Caki2 (cell line): Measurements from ENCODE around the gene ZSCAN10. TPM values are rescaled to one million over a fixed set of nuclear protein-coding genes. Genes with fewer than 3 reads are reported as not detected.

Experiments used
- DNase-seq: peaks from one replicate; pipeline ENCODE4 v3.0.0-alpha.2; 2015; ENCODE audit warnings: low read depth
- in situ Hi-C: cut with HindIII; loops from 2 replicates; pipeline ENCODE4 v1.10.0; 2016; ENCODE audit warnings: low sequenced_read_pairs, low pct_unique_long_range_greater_than_20kb, mixed read lengths
- total RNA-seq: library from RNA; depleted of rRNA; stranded (reverse); fragments of >200 nt; shearing (Covaris generic); gene quantifications from 2 replicates; pipeline ENCODE4 v1.2.3, GENCODE V29; 2014; ENCODE audit warnings: low replicate concordance

ZSCAN10 gene
- total RNA-seq, 1 experiment from 2014 or later: not detected

- in situ Hi-C loops: no loop called here
- no peak for DNase-seq
Measured at GRCh38 chr16:3137267-3137666, 38.2 kb upstream of the ZSCAN10 start.

- in situ Hi-C loops: no loop called here
- DNase-seq: peak; percentile 66
Measured at GRCh38 chr16:3135126-3135715, 36.1 kb upstream of the ZSCAN10 start.

GRCh38 chr16:3134338-3135125 lies 35.4 kb upstream of the ZSCAN10 start, which contains the start of gene ZNF213:
TSS of gene ZNF213 (plus strand) at chr16:3135029. CDS start at chr16:3137281, 2,252 bp downstream.
- in situ Hi-C loops: no loop called here
- peak; percentile 99 for DNase-seq

DNA sequence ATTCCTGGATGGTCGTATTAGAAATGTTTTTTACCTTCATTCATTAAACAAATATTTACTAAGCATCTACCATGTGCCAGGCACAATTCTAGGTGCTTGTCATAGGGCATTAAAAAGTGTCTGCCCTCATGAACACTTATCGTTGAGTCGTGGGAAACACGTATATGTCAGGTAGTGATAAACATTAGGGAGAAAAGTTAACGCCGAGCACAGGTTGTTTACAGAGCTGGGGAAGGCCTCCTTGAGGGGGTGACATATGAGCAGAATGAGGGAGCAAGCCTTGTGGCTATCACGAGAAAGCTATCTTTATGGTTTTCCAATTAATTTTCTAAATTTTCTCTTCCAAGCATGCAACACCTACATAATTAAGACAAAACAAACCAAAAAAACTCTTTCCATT lies 34.8 kb upstream of the ZSCAN10 start:
- in situ Hi-C loops: no loop called here
- DNase-seq: no peak

GRCh38 chr16:3131755-3132377 lies 32.8 kb upstream of the ZSCAN10 start:
- DNase-seq: peak; percentile 67
- in situ Hi-C loops: no loop called here

DNA sequence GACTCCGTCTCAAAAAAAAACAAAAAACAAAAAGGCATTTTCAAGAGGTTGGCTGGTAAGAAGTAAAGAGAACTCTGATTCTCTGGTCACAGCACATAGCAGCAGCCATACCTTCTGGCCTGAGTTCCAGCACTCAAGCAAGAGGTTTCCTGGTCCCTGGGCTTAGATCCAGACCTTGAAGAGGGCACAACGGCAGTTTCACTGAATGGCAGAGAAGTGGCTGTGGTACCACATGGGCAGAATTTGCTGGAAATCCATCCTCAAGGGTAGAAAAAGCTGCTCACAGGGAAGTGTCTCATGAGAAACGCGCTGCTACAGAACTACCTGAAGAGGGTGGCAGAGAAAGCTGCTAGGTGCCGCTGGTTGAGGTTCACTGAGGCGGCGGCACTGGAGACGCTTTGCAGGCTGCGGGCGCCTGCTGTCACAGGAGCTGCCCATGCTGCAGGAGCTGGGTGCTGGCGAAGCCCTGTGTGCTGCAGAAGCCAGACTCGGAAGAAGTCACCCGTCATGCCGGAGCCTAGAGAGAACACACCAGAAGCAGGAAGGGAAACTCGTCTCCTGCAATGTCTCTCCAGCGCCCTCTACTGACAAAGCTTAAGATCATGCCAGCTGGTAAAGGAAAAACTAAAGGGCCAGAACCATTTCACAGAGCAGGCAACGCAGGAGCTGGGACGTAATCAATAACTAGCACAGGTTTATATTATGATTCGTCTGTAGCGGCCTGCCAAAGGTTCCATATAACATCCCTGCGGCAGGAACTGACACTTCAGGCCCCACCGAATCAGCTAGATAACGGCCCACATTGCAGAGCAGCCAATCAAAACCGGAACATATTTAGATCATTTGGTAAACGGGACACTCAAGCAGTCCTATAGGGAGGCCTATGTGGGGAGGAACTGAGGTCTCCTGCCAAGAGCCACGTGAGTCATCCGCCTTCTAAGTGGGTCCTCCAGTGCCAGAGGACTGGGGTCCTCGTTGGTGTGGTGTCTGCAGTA lies 30.3 kb upstream of the ZSCAN10 start:
- in situ Hi-C loops: no loop called here
- peak; percentile 88 for DNase-seq

- in situ Hi-C loops: no loop called here
- DNase-seq: no peak
Measured at GRCh38 chr16:3127745-3128144, 28.7 kb upstream of the ZSCAN10 start.

DNA sequence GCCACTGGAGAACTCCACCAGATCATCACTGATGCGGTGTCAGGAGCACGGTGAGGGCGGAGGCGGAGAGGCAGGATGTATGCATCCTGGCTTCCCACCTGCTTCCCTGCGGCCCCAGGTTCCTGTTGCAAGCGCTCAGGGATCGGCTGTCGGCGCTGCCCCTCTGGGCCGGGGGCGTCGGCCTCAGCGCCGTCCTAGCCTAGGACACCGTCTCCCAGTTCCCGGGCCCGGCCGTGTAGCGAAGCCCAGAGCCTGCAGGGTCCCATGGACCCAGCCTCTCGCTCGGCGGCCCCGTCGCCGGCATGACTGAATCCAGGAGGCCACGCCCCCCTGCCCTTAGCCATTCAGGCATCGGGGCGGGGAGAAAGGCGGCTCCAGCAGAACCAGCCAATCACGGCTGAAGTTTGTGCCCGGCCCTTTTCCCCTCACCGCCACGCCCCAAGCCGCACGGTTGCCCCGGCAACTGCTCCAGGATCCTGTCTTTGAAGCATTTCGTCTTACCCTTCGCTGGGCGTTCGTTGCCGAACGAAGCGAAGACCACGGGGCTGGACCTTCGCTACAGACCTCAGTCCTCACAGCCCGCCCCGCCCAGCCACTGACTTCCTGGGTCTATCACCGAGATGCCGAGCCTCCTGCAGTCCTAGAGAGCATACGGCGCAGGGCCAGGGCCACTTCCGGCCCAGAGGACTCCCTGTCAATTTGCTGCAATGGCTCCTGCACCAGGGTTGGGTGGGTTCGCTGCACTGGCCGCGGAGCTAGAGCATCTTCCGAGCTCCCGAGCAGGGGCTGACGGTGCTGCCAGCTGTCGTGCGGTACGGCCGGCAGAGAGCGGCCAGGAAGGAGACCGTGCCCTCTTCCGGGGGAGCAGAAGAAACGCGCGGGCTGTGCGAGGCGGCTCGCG lies 25.1 kb upstream of the ZSCAN10 start:
- in situ Hi-C loops: no loop called here
- DNase-seq: peak; percentile 99

- no peak for DNase-seq
- in situ Hi-C loops: no loop called here
Measured at GRCh38 chr16:3122926-3123570, 24.0 kb upstream of the ZSCAN10 start.

DNA sequence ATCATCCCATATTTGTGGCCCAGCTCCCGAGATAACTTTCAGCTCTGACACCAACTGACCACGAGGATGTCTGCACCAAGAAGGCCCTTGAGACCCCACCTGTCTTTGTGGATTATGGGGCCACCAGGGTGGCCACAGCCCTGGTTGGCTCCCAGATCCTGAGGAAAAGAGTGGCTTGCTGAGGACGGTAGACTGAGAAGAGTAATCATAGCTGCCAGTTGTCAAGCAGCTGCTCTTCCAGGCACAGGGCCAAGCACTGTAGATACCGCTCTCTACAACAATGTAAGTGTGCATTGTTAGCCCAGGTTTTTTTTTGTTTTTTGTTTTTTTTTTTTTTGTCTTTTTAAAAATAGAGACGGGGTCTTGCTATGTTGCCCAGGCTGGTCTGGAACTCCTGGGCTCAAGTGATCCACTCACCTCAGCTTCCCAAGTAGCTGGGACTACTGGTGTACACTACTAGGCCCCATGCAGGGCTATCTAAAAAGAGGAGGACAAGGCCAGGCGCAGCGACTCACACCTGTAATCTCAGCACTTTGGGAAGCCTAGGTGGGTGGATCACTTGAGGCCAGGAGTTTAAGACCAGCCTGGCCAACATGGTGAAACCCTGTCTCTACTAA lies 22.9 kb upstream of the ZSCAN10 start:
- no peak for DNase-seq
- in situ Hi-C loops: no loop called here

- in situ Hi-C loops: no loop called here
- no peak for DNase-seq
Measured at GRCh38 chr16:3120435-3120834, 21.3 kb upstream of the ZSCAN10 start.

DNA sequence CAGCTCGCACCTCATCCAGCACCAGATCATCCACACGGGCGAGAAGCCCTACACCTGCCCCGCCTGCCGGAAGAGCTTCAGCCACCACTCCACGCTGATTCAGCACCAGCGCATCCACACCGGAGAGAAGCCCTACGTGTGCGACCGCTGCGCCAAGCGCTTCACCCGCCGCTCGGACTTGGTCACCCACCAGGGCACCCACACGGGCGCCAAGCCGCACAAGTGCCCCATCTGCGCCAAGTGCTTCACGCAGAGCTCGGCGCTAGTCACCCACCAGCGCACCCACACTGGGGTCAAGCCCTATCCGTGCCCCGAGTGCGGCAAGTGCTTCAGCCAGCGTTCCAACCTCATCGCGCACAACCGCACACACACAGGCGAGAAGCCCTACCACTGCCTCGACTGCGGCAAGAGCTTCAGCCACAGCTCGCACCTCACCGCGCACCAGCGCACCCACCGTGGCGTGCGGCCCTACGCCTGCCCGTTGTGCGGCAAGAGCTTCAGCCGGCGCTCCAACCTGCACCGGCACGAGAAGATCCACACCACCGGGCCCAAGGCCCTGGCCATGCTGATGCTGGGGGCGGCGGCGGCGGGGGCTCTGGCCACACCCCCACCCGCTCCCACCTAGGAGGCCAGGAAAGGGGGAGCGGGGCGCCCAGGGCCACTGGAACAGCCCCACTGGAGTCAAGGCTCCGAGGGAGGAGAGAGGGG lies 20.8 kb upstream of the ZSCAN10 start:
- no peak for DNase-seq
- in situ Hi-C loops: no loop called here

DNA sequence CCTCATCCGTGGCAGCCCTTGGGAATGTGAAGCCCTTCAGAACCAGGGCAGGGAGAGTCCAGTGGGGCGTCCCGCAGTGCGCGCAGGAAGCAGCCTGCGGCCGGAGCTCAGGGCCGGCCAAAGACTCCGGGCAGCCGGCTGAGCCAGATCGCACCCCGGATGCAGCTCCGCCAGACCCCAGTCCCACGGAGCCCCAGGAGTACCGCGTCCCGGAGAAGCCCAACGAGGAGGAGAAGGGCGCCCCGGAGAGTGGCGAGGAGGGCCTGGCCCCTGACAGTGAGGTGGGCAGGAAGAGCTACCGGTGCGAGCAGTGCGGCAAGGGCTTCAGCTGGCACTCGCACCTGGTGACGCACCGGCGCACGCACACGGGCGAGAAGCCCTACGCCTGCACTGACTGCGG lies 20.2 kb upstream of the ZSCAN10 start:
- no peak for DNase-seq

DNA sequence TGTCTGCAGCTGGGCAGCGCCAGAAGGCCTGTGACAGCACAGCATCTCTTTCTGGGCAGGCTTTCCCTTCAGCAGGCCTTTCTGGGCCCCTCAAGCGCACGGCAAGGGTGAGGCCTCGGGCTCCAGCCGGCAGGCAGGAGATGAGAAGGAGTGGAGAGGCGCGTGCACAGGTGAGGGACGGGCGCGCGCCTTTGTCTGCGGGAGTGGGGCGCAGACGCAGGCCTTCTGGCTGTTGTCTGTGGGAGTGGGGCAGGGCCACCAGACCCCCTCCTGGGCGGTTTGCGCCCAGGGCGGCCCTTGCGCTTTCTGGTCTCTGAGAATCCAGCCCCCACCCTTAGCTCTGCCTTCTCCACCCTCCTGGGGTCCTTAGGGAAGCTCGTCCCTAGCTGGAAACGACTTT lies 19.8 kb upstream of the ZSCAN10 start:
- in situ Hi-C loops: no loop called here
- no peak for DNase-seq

More for the DNA sequence above, 20.2 kb upstream of the ZSCAN10 start:
- in situ Hi-C loops: no loop called here

GRCh38 chr16:3118204-3118790 lies 19.2 kb upstream of the ZSCAN10 start:
- in situ Hi-C loops: no loop called here
- DNase-seq: no peak

DNA sequence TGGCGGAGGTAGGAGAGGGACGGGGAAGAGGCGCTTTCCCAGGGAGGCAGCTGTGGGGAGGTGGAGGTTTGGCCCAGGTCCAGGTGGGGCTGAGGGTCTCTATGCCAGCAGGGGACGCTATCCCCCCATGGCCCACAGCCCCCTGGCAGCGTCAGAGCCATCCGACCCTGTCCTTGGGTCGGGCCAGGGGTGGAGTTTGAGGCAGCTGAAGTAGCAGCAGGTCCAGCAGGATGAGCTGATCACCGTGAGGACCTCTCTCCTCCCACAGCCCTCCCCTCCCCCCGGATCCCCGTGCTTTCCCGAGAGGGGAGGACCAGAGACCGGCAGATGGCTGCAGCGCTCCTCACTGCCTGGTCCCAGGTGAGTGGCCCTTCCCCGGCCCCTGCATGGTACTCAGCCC lies 16.5 kb upstream of the ZSCAN10 start:
- in situ Hi-C loops: no loop called here

More for the DNA sequence above, 16.5 kb upstream of the ZSCAN10 start:
- DNase-seq: no peak
